Breast epithelium (tissue), 4 donors: ENCODE data around the gene PAIP2. TPM values are rescaled to one million over a fixed set of nuclear protein-coding genes. Genes with fewer than 3 reads are reported as not detected.
"Not testable (repeated sequence)": the region's sequence is repeated elsewhere in the genome, so short reads cannot be mapped to it uniquely, and the experiment has no call there.

Experiments used
- DNase-seq, 2 donors: peaks; one replicate each; pipeline ENCODE4 v3.0.0-alpha.2; 2019; ENCODE audit warnings: low spot score in 2 of 2
- H3K27ac ChIP-seq, 2 donors: fragments of 200-600 bp; sonication (generic) in 1 of 2; one replicate each; pipeline ENCODE4 v1.5.1; 2016 to 2019; ENCODE audit warnings: mild to moderate bottlenecking in 1 of 2
- H3K27me3 ChIP-seq, 2 donors: fragments of 200-600 bp; sonication (generic) in 1 of 2; one replicate each; pipeline versions ENCODE4 v1.5.1 to v1.6.0; 2017 to 2019; ENCODE audit warnings: control low read depth in 1 of 2, mild to moderate bottlenecking in 1 of 2
- H3K36me3 ChIP-seq: fragments of 200-600 bp; one replicate; pipeline ENCODE4 v1.5.1; 2019
- H3K4me1 ChIP-seq, 2 donors: fragments of 200-600 bp; sonication (generic); one replicate each; pipeline ENCODE4 v1.5.1; 2016 to 2019; ENCODE audit warnings: control low read depth in 1 of 2
- H3K4me3 ChIP-seq, 3 donors: fragments of 200-600 bp; sonication (generic); 1 replicate in 2 of 3; 2 replicates in 1 of 3; pipeline ENCODE4 v1.5.1; 2016 to 2019; ENCODE audit warnings: mild to moderate bottlenecking in 3 of 3, moderate library complexity in 2 of 3
- H3K9me3 ChIP-seq, 2 donors: fragments of 200-600 bp; sonication (generic) in 1 of 2; one replicate each; pipeline ENCODE4 v1.5.1; 2016 to 2019; ENCODE audit warnings: control low read depth in 1 of 2
- CTCF ChIP-seq, 3 donors: fragments of 450-650 bp; IDR thresholded peaks; one replicate each; pipeline ENCODE4 v1.5.1; 2016 to 2017; ENCODE audit warnings: antibody characterized with exemption in 3 of 3, mild to moderate bottlenecking in 3 of 3, moderate library complexity in 3 of 3
- POLR2A ChIP-seq: fragments of 450-650 bp; IDR thresholded peaks from one replicate; pipeline ENCODE4 v1.6.1; 2016; ENCODE audit warnings: antibody characterized with exemption, mild to moderate bottlenecking, moderate library complexity
- POLR2AphosphoS5 ChIP-seq, 3 donors: sonication (generic); formaldehyde crosslinking; IDR thresholded peaks; one replicate each; pipeline ENCODE4 v1.6.1; 2017; ENCODE audit warnings: antibody characterized with exemption in 3 of 3
- intact Hi-C: fragments of 100-400 bp; cut with DNase I; formaldehyde crosslinking; loops from one replicate; pipeline ENCODE4 v1.15.1; 2023; ENCODE audit warnings: low total_unique reads
- total RNA-seq, 3 donors: library from RNA; depleted of rRNA; stranded (reverse); fragments of >200 nt; gene quantifications; one replicate each; pipeline ENCODE4 v1.1.0, GENCODE V29; 2016

Gene PAIP2
- total RNA-seq, 3 donors from 2014 or later = 86.3 to 95.4 (median 95.0) TPM

GRCh38 chr5:139344177-139344576 lies 2.5 kb downstream of the PAIP2 start:
- DNase-seq = no peak
- Histone ChIP-seq H3K27ac (no peak overlapping the region), H3K27me3 (no peaks in the 10 kb centered on the region), H3K4me3 (peak overlapping the region in 1 of 3 donors; percentile 74), H3K36me3 (no peaks in the 10 kb centered on the region), H3K9me3 (no peaks in the 10 kb centered on the region), H3K4me1 (peaks cover 0 to 4% of the 10 kb centered on the region in 2 donors)
- intact Hi-C loops = no loop called here
- TF ChIP-seq POLR2A (no peak), POLR2AphosphoS5 (IDR thresholded peaks at IDR 0.05) (no peak), CTCF (IDR thresholded peaks at IDR 0.05) (no peak)

- H3K36me3 ChIP-seq, H3K27me3 ChIP-seq, H3K4me1 ChIP-seq, H3K9me3 ChIP-seq, DNase-seq, H3K4me3 ChIP-seq, intact Hi-C loops, H3K27ac ChIP-seq: not testable (repeated sequence)
Measured at GRCh38 chr5:139345442-139345841, 3.8 kb downstream of the PAIP2 start.

- H3K9me3 ChIP-seq, H3K4me3 ChIP-seq, H3K4me1 ChIP-seq, H3K27me3 ChIP-seq, intact Hi-C loops, H3K36me3 ChIP-seq, DNase-seq, H3K27ac ChIP-seq: not testable (repeated sequence)
Measured at GRCh38 chr5:139347863-139348262, 6.2 kb downstream of the PAIP2 start.

GRCh38 chr5:139354186-139354585 lies 12.5 kb downstream of the PAIP2 start:
- Histone ChIP-seq H3K27ac (no peak overlapping the region), H3K4me1 (no peaks in the 10 kb centered on the region), H3K36me3 (no peaks in the 10 kb centered on the region), H3K27me3 (no peaks in the 10 kb centered on the region), H3K4me3 (no peak overlapping the region), H3K9me3 (no peaks in the 10 kb centered on the region)
- DNase-seq = no peak
- intact Hi-C loops = no loop called here
- TF ChIP-seq CTCF (IDR thresholded peaks at IDR 0.05) (no peak), POLR2A (no peak), POLR2AphosphoS5 (IDR thresholded peaks at IDR 0.05) (no peak)

- H3K9me3 ChIP-seq, H3K36me3 ChIP-seq, H3K27me3 ChIP-seq, H3K27ac ChIP-seq, H3K4me3 ChIP-seq, H3K4me1 ChIP-seq, DNase-seq: not testable (repeated sequence)
- intact Hi-C loops = loop anchor here (1.0 kb wide), 1 partner anchor 11 kb away; no protein-coding TSS in a partner anchor
Measured at GRCh38 chr5:139355900-139356299, 14.2 kb downstream of the PAIP2 start.

GRCh38 chr5:139358064-139358463 lies 16.4 kb downstream of the PAIP2 start:
- no peaks in the 10 kb centered on the region for H3K27me3 ChIP-seq
- TF ChIP-seq POLR2A = no peak
- TF ChIP-seq CTCF (IDR thresholded peaks at IDR 0.05) = no peak
- TF ChIP-seq POLR2AphosphoS5 (IDR thresholded peaks at IDR 0.05) = no peak
- no peak overlapping the region for H3K27ac ChIP-seq
- H3K4me3 ChIP-seq = no peak overlapping the region
- H3K36me3 ChIP-seq = no peaks in the 10 kb centered on the region
- no peak for DNase-seq
- intact Hi-C loops = no loop called here
- no peaks in the 10 kb centered on the region for H3K9me3 ChIP-seq
- no peaks in the 10 kb centered on the region for H3K4me1 ChIP-seq

- intact Hi-C loops = no loop called here
Measured at GRCh38 chr5:139360384-139360783, 18.7 kb downstream of the PAIP2 start.

More at GRCh38 chr5:139360384-139360783, 18.7 kb downstream of the PAIP2 start:
- no peak overlapping the region for H3K27ac ChIP-seq
- no peaks in the 10 kb centered on the region for H3K9me3 ChIP-seq
- H3K36me3 ChIP-seq = peaks cover 3% of the 10 kb centered on the region
- H3K4me3 ChIP-seq = no peak overlapping the region
- TF ChIP-seq CTCF (IDR thresholded peaks at IDR 0.05) = no peak
- no peak for TF ChIP-seq POLR2AphosphoS5 (IDR thresholded peaks at IDR 0.05)
- no peak for TF ChIP-seq POLR2A
- DNase-seq = peak in 1 of 2 donors; percentile 3
- no peaks in the 10 kb centered on the region for H3K4me1 ChIP-seq
- no peaks in the 10 kb centered on the region for H3K27me3 ChIP-seq
